Measurements from ENCODE around the gene CDHR1. TPM values are rescaled to one million over a fixed set of nuclear protein-coding genes. Genes with fewer than 3 reads are reported as not detected.

The CDHR1 gene
- total RNA-seq, 1 experiment from 2014 or later: 0.90 TPM

- H3K4me3 ChIP-seq (ENCODE audit: insufficient read depth, low read depth, low read length): no peak overlapping the region
- no peaks in the 10 kb centered on the region for H3K36me3 ChIP-seq (replicated peaks; ENCODE audit: control insufficient read depth, insufficient read depth, low read length)
- no peak for DNase-seq
- H3K27me3 ChIP-seq (ENCODE audit: control insufficient read depth, insufficient read depth, low read length): no peaks in the 10 kb centered on the region
These were observed 22.5 kb downstream of the CDHR1 start for GRCh38 chr10:84216834-84217233.

GRCh38 chr10:84217746-84218145 lies 23.4 kb downstream of the CDHR1 start:
- no peak for DNase-seq
- no peak overlapping the region for H3K4me3 ChIP-seq (ENCODE audit: insufficient read depth, low read depth, low read length)

GRCh38 chr10:84221916-84222315 lies 27.6 kb downstream of the CDHR1 start:
- Histone ChIP-seq H3K4me3 (ENCODE audit: insufficient read depth, low read depth, low read length) (no peak overlapping the region), H3K36me3 (replicated peaks; ENCODE audit: control insufficient read depth, insufficient read depth, low read length) (no peaks in the 10 kb centered on the region), H3K27me3 (ENCODE audit: control insufficient read depth, insufficient read depth, low read length) (no peaks in the 10 kb centered on the region; the same call in 1 of the 2 replicates)
- no peak for DNase-seq

More at GRCh38 chr10:84217746-84218145, 23.4 kb downstream of the CDHR1 start:
- Histone ChIP-seq H3K27me3 (ENCODE audit: control insufficient read depth, insufficient read depth, low read length) (no peaks in the 10 kb centered on the region), H3K36me3 (replicated peaks; ENCODE audit: control insufficient read depth, insufficient read depth, low read length) (no peaks in the 10 kb centered on the region)

- Histone ChIP-seq H3K4me3 (ENCODE audit: insufficient read depth, low read depth, low read length) (no peak overlapping the region), H3K27me3 (ENCODE audit: control insufficient read depth, insufficient read depth, low read length) (no peaks in the 10 kb centered on the region; the same call in 1 of the 2 replicates)
- DNase-seq: peak; percentile 83
These were observed 30.2 kb downstream of the CDHR1 start for GRCh38 chr10:84224411-84225028.

GRCh38 chr10:84225427-84226173 lies 31.3 kb downstream of the CDHR1 start, which contains the start of gene LRIT2:
Gene LRIT2, minus strand, starts transcription at chr10:84225544. Its CDS starts 24 bp downstream, at chr10:84225520.
- H3K4me3 ChIP-seq (ENCODE audit: insufficient read depth, low read depth, low read length): no peak within 1 kb of the TSS
- DNase-seq: no peak
- no peaks in the 10 kb centered on the region for H3K36me3 ChIP-seq (replicated peaks; ENCODE audit: control insufficient read depth, insufficient read depth, low read length)
- H3K27me3 ChIP-seq (ENCODE audit: control insufficient read depth, insufficient read depth, low read length): no peaks in the 10 kb centered on the region; the same call in 1 of the 2 replicates

More at GRCh38 chr10:84224411-84225028, 30.2 kb downstream of the CDHR1 start:
- no peaks in the 10 kb centered on the region for H3K36me3 ChIP-seq (replicated peaks; ENCODE audit: control insufficient read depth, insufficient read depth, low read length)

GRCh38 chr10:84226616-84227015 lies 32.3 kb downstream of the CDHR1 start:
- DNase-seq: no peak
- Histone ChIP-seq H3K27me3 (ENCODE audit: control insufficient read depth, insufficient read depth, low read length) (no peaks in the 10 kb centered on the region; the same call in 1 of the 2 replicates), H3K4me3 (ENCODE audit: insufficient read depth, low read depth, low read length) (no peak overlapping the region), H3K36me3 (replicated peaks; ENCODE audit: control insufficient read depth, insufficient read depth, low read length) (no peaks in the 10 kb centered on the region)

- Histone ChIP-seq H3K4me3 (ENCODE audit: insufficient read depth, low read depth, low read length) (no peak overlapping the region), H3K36me3 (replicated peaks; ENCODE audit: control insufficient read depth, insufficient read depth, low read length) (no peaks in the 10 kb centered on the region), H3K27me3 (ENCODE audit: control insufficient read depth, insufficient read depth, low read length) (no peaks in the 10 kb centered on the region; the same call in 1 of the 2 replicates)
- no peak for DNase-seq
These were observed 33.5 kb downstream of the CDHR1 start for GRCh38 chr10:84227810-84228209.

GRCh38 chr10:84230359-84230758 lies 36.0 kb downstream of the CDHR1 start:
- H3K36me3 ChIP-seq (replicated peaks; ENCODE audit: control insufficient read depth, insufficient read depth, low read length): no peaks in the 10 kb centered on the region
- no peak overlapping the region for H3K4me3 ChIP-seq (ENCODE audit: insufficient read depth, low read depth, low read length)
- no peak for DNase-seq
- no peaks in the 10 kb centered on the region; the same call in 1 of the 2 replicates for H3K27me3 ChIP-seq (ENCODE audit: control insufficient read depth, insufficient read depth, low read length)

GRCh38 chr10:84232376-84232775 lies 38.0 kb downstream of the CDHR1 start:
- DNase-seq: no peak
- no peaks in the 10 kb centered on the region for H3K36me3 ChIP-seq (replicated peaks; ENCODE audit: control insufficient read depth, insufficient read depth, low read length)
- H3K27me3 ChIP-seq (ENCODE audit: control insufficient read depth, insufficient read depth, low read length): peaks cover under 1% of the 10 kb centered on the region; the same call in 1 of the 2 replicates
- no peak overlapping the region for H3K4me3 ChIP-seq (ENCODE audit: insufficient read depth, low read depth, low read length)

GRCh38 chr10:84233940-84234339 lies 39.6 kb downstream of the CDHR1 start:
- no peaks in the 10 kb centered on the region for H3K36me3 ChIP-seq (replicated peaks; ENCODE audit: control insufficient read depth, insufficient read depth, low read length)
- peaks cover 3% of the 10 kb centered on the region; the same call in 1 of the 2 replicates for H3K27me3 ChIP-seq (ENCODE audit: control insufficient read depth, insufficient read depth, low read length)
- no peak for DNase-seq
- H3K4me3 ChIP-seq (ENCODE audit: insufficient read depth, low read depth, low read length): no peak overlapping the region

GRCh38 chr10:84234479-84234878 lies 40.1 kb downstream of the CDHR1 start:
- peaks cover 3% of the 10 kb centered on the region; the same call in 1 of the 2 replicates for H3K27me3 ChIP-seq (ENCODE audit: control insufficient read depth, insufficient read depth, low read length)
- no peak for DNase-seq
- H3K36me3 ChIP-seq (replicated peaks; ENCODE audit: control insufficient read depth, insufficient read depth, low read length): no peaks in the 10 kb centered on the region
- H3K4me3 ChIP-seq (ENCODE audit: insufficient read depth, low read depth, low read length): no peak overlapping the region

- H3K27me3 ChIP-seq (ENCODE audit: control insufficient read depth, insufficient read depth, low read length): peaks cover 3% of the 10 kb centered on the region; the same call in 1 of the 2 replicates
- H3K4me3 ChIP-seq (ENCODE audit: insufficient read depth, low read depth, low read length): no peak overlapping the region
- DNase-seq: no peak
These were observed 40.8 kb downstream of the CDHR1 start for GRCh38 chr10:84235096-84235495.

GRCh38 chr10:84236807-84237198 lies 42.5 kb downstream of the CDHR1 start:
- Histone ChIP-seq H3K27me3 (ENCODE audit: control insufficient read depth, insufficient read depth, low read length) (peaks cover 3% of the 10 kb centered on the region; the same call in 1 of the 2 replicates), H3K4me3 (ENCODE audit: insufficient read depth, low read depth, low read length) (no peak overlapping the region), H3K36me3 (replicated peaks; ENCODE audit: control insufficient read depth, insufficient read depth, low read length) (no peaks in the 10 kb centered on the region)
- no peak for DNase-seq

More at GRCh38 chr10:84235096-84235495, 40.8 kb downstream of the CDHR1 start:
- no peaks in the 10 kb centered on the region for H3K36me3 ChIP-seq (replicated peaks; ENCODE audit: control insufficient read depth, insufficient read depth, low read length)

- peaks cover 3% of the 10 kb centered on the region; the same call in 1 of the 2 replicates for H3K27me3 ChIP-seq (ENCODE audit: control insufficient read depth, insufficient read depth, low read length)
- peak; percentile 97 for DNase-seq
- H3K36me3 ChIP-seq (replicated peaks; ENCODE audit: control insufficient read depth, insufficient read depth, low read length): no peaks in the 10 kb centered on the region
- no peak overlapping the region for H3K4me3 ChIP-seq (ENCODE audit: insufficient read depth, low read depth, low read length)
These were observed 43.1 kb downstream of the CDHR1 start for GRCh38 chr10:84237199-84238051.

All from H7 (cell line).